Measurements from ENCODE around the gene CCDC8.
"Not testable (repeated sequence)": the region's sequence is repeated elsewhere in the genome, so short reads cannot be mapped to it uniquely, and the experiment has no call there.

The CCDC8 gene

GRCh38 chr19:46413262-46414031 is at the start of gene CCDC8:
Gene CCDC8, minus strand, starts transcription at chr19:46413564. Its CDS starts 754 bp downstream, at chr19:46412810.
- no peak for DNase-seq
- no peak for ATAC-seq

GRCh38 chr19:46461537-46461936 is 48.2 kb upstream of the CCDC8 start:
- ATAC-seq (no peak), DNase-seq (no peak)

- DNase-seq = no peak
- ATAC-seq = no peak
Measured at GRCh38 chr19:46460981-46461380, 47.6 kb upstream of the CCDC8 start.

GRCh38 chr19:46460055-46460454 is 46.7 kb upstream of the CCDC8 start:
- no peak for DNase-seq
- no peak for ATAC-seq

- ATAC-seq (no peak), DNase-seq (no peak)
Measured at GRCh38 chr19:46456930-46457329, 43.6 kb upstream of the CCDC8 start.

GRCh38 chr19:46454244-46454643 is 40.9 kb upstream of the CCDC8 start:
- DNase-seq (no peak), ATAC-seq (no peak)

- DNase-seq (no peak), ATAC-seq (no peak)
Measured at GRCh38 chr19:46453661-46454060, 40.3 kb upstream of the CCDC8 start.

- ATAC-seq (no peak), DNase-seq (no peak)
Measured at GRCh38 chr19:46452186-46452585, 38.8 kb upstream of the CCDC8 start.

GRCh38 chr19:46451352-46451751 is 38.0 kb upstream of the CCDC8 start:
- no peak for DNase-seq
- no peak for ATAC-seq

- ATAC-seq = no peak
- no peak for DNase-seq
Measured at GRCh38 chr19:46450737-46451136, 37.4 kb upstream of the CCDC8 start.

GRCh38 chr19:46449228-46449627 is 35.9 kb upstream of the CCDC8 start:
- ATAC-seq (no peak), DNase-seq (no peak)

- no peak for ATAC-seq
- DNase-seq = no peak
Measured at GRCh38 chr19:46448601-46449000, 35.2 kb upstream of the CCDC8 start.

GRCh38 chr19:46447824-46448223 is 34.5 kb upstream of the CCDC8 start:
- ATAC-seq (no peak), DNase-seq (no peak)

GRCh38 chr19:46447006-46447405 is 33.6 kb upstream of the CCDC8 start:
- DNase-seq (no peak), ATAC-seq (no peak)

- ATAC-seq (no peak), DNase-seq (no peak)
Measured at GRCh38 chr19:46446021-46446420, 32.7 kb upstream of the CCDC8 start.

GRCh38 chr19:46442808-46443450 is 29.6 kb upstream of the CCDC8 start:
- no peak for DNase-seq
- ATAC-seq = no peak

GRCh38 chr19:46441866-46442265 is 28.5 kb upstream of the CCDC8 start:
- DNase-seq = no peak
- no peak for ATAC-seq

GRCh38 chr19:46435689-46436088 is 22.3 kb upstream of the CCDC8 start:
- DNase-seq, ATAC-seq: not testable (repeated sequence)

- no peak for ATAC-seq
- DNase-seq = no peak
Measured at GRCh38 chr19:46435009-46435408, 21.6 kb upstream of the CCDC8 start.

GRCh38 chr19:46433470-46433869 is 20.1 kb upstream of the CCDC8 start:
- ATAC-seq, DNase-seq: not testable (repeated sequence)

- DNase-seq (no peak), ATAC-seq (no peak)
Measured at GRCh38 chr19:46431824-46432223, 18.5 kb upstream of the CCDC8 start.

- no peak for ATAC-seq
- no peak for DNase-seq
Measured at GRCh38 chr19:46429999-46430398, 16.6 kb upstream of the CCDC8 start.

- DNase-seq (peak; percentile 72), ATAC-seq (peak; percentile 25)
Measured at GRCh38 chr19:46428239-46429135, 15.1 kb upstream of the CCDC8 start, which contains the start of gene PNMA8C. Gene PNMA8C, minus strand, starts transcription at chr19:46428936. Its CDS starts 577 bp downstream, at chr19:46428359.

Data from stimulated activated naive CD8-positive, alpha-beta T cell treated with anti-CD3 and anti-CD28 coated beads, Interleukin-15, Interleukin-2, amounts not matched to agents 100 U/mL and 50 U/mL, for 24 hours (primary cell).